Measurements from ENCODE around the gene SLC16A12. TPM values are rescaled to one million over a fixed set of nuclear protein-coding genes. Genes with fewer than 3 reads are reported as not detected.

SLC16A12 gene
- total and polyA plus RNA-seq, 2 of the 13 experiments (the other 11 are each of a cell fraction or from before 2014, with no cell fraction given), result 0.02 TPM; not detected in 1

- TF ChIP-seq HNF1A (IDR thresholded peaks at IDR 0.05; ENCODE audit: low read depth) (no peak), HNF1A (CRISPR knock-in tag; IDR thresholded peaks at IDR 0.05; ENCODE audit: borderline replicate concordance) (no peak), HDAC2 (CRISPR knock-in tag; IDR thresholded peaks at IDR 0.05) (no peak), AKNA (CRISPR knock-in tag; IDR thresholded peaks at IDR 0.05; ENCODE audit: borderline replicate concordance) (no peak), TCF7 (IDR thresholded peaks at IDR 0.05; ENCODE audit: low read depth) (no peak), BATF2 (CRISPR knock-in tag; IDR thresholded peaks at IDR 0.05) (no peak)
Measured at GRCh38 chr10:89522463-89522862, 12.9 kb downstream of the SLC16A12 start (continued).
